ENCODE measurements around the gene HK1. TPM values are rescaled to one million over a fixed set of nuclear protein-coding genes. Genes with fewer than 3 reads are reported as not detected.

Gene HK1
- total RNA-seq, 1 donor from 2014 or later, result 65.6 TPM

GRCh38 chr10:69348816-69349541 lies 70.7 kb downstream of the HK1 start:
- Mint-ChIP-seq H3K9me3 (no peaks in the 10 kb centered on the region), H3K4me3 (no peak overlapping the region)

GRCh38 chr10:69349542-69349888 lies 71.2 kb downstream of the HK1 start:
- Mint-ChIP-seq H3K27me3 (ENCODE audit: low read depth) (no peaks in the 10 kb centered on the region), H3K9me3 (no peaks in the 10 kb centered on the region), H3K4me3 (no peak overlapping the region), H3K36me3 (peaks cover 19% of the 10 kb centered on the region), H3K27ac (no peak overlapping the region), H3K4me1 (peaks cover 10% of the 10 kb centered on the region)
- no peak for DNase-seq (ENCODE audit: low spot score in 2 of 2, unreplicated experiment in 2 of 2)
- TF ChIP-seq CTCF (IDR thresholded peaks at IDR 0.05; ENCODE audit: unreplicated experiment), result no peak

More at GRCh38 chr10:69348816-69349541, 70.7 kb downstream of the HK1 start:
- no peak for TF ChIP-seq CTCF (IDR thresholded peaks at IDR 0.05; ENCODE audit: unreplicated experiment)
- peak overlapping the region; percentile 47 for H3K27ac Mint-ChIP-seq
- H3K36me3 Mint-ChIP-seq, result peaks cover 20% of the 10 kb centered on the region
- DNase-seq (ENCODE audit: low spot score in 2 of 2, unreplicated experiment in 2 of 2), result no peak
- no peaks in the 10 kb centered on the region for H3K27me3 Mint-ChIP-seq (ENCODE audit: low read depth)
- H3K4me1 Mint-ChIP-seq, result peaks cover 11% of the 10 kb centered on the region

GRCh38 chr10:69351589-69351988 lies 73.3 kb downstream of the HK1 start:
- H3K27ac Mint-ChIP-seq, result no peak overlapping the region
- H3K27me3 Mint-ChIP-seq (ENCODE audit: low read depth), result no peaks in the 10 kb centered on the region

GRCh38 chr10:69352569-69353264 lies 74.4 kb downstream of the HK1 start:
- TF ChIP-seq CTCF (IDR thresholded peaks at IDR 0.05; ENCODE audit: unreplicated experiment), result no peak
- no peak for DNase-seq (ENCODE audit: low spot score in 2 of 2, unreplicated experiment in 2 of 2)
- H3K27me3 Mint-ChIP-seq (ENCODE audit: low read depth), result no peaks in the 10 kb centered on the region

More at GRCh38 chr10:69351589-69351988, 73.3 kb downstream of the HK1 start:
- H3K4me3 Mint-ChIP-seq, result no peak overlapping the region
- H3K9me3 Mint-ChIP-seq, result no peaks in the 10 kb centered on the region
- H3K36me3 Mint-ChIP-seq, result peaks cover 22% of the 10 kb centered on the region
- no peak for DNase-seq (ENCODE audit: low spot score in 2 of 2, unreplicated experiment in 2 of 2)
- peaks cover 4% of the 10 kb centered on the region for H3K4me1 Mint-ChIP-seq
- no peak for TF ChIP-seq CTCF (IDR thresholded peaks at IDR 0.05; ENCODE audit: unreplicated experiment)

GRCh38 chr10:69353977-69354635 lies 75.8 kb downstream of the HK1 start:
- Mint-ChIP-seq H3K4me1 (no peaks in the 10 kb centered on the region), H3K27me3 (ENCODE audit: low read depth) (no peaks in the 10 kb centered on the region), H3K36me3 (peaks cover 15% of the 10 kb centered on the region), H3K4me3 (no peak overlapping the region), H3K9me3 (no peaks in the 10 kb centered on the region), H3K27ac (no peak overlapping the region)
- no peak for DNase-seq (ENCODE audit: low spot score in 2 of 2, unreplicated experiment in 2 of 2)
- no peak for TF ChIP-seq CTCF (IDR thresholded peaks at IDR 0.05; ENCODE audit: unreplicated experiment)

More at GRCh38 chr10:69352569-69353264, 74.4 kb downstream of the HK1 start:
- Mint-ChIP-seq H3K9me3 (no peaks in the 10 kb centered on the region), H3K4me3 (no peak overlapping the region), H3K36me3 (peaks cover 18% of the 10 kb centered on the region), H3K4me1 (peaks cover 4% of the 10 kb centered on the region), H3K27ac (no peak overlapping the region)
